ENCODE results near the gene HAVCR2.

- TF ChIP-seq RCOR1 (conservative IDR thresholded peaks at IDR 0.05; ENCODE audit: low read depth, low read length) (no peak), RFX5 (IDR thresholded peaks at IDR 0.05; ENCODE audit: low read depth, low read length) (no peak), CTCF (IDR thresholded peaks at IDR 0.05 in 2 of 3, conservative IDR thresholded peaks at IDR 0.05 in 1 of 3; ENCODE audit: control insufficient read depth in 2 of 3, extremely low read depth in 1 of 3, insufficient read depth in 1 of 3, low read depth in 3 of 3, low read length in 3 of 3) (no peak), EZH2 (IDR thresholded peaks at IDR 0.05; ENCODE audit: borderline replicate concordance, control insufficient read depth, low read depth, low read length) (no peak), SREBF2 (IDR thresholded peaks at IDR 0.05; ENCODE audit: low read length) (no peak), MTA2 (IDR thresholded peaks at IDR 0.05; ENCODE audit: low read depth) (no peak), POLR2A (IDR thresholded peaks at IDR 0.05; ENCODE audit: low read depth, low read length) (no peak), SMC3 (IDR thresholded peaks at IDR 0.05; ENCODE audit: borderline replicate concordance, low read length) (no peak)
- TF ChIP-seq, protein P1, sequence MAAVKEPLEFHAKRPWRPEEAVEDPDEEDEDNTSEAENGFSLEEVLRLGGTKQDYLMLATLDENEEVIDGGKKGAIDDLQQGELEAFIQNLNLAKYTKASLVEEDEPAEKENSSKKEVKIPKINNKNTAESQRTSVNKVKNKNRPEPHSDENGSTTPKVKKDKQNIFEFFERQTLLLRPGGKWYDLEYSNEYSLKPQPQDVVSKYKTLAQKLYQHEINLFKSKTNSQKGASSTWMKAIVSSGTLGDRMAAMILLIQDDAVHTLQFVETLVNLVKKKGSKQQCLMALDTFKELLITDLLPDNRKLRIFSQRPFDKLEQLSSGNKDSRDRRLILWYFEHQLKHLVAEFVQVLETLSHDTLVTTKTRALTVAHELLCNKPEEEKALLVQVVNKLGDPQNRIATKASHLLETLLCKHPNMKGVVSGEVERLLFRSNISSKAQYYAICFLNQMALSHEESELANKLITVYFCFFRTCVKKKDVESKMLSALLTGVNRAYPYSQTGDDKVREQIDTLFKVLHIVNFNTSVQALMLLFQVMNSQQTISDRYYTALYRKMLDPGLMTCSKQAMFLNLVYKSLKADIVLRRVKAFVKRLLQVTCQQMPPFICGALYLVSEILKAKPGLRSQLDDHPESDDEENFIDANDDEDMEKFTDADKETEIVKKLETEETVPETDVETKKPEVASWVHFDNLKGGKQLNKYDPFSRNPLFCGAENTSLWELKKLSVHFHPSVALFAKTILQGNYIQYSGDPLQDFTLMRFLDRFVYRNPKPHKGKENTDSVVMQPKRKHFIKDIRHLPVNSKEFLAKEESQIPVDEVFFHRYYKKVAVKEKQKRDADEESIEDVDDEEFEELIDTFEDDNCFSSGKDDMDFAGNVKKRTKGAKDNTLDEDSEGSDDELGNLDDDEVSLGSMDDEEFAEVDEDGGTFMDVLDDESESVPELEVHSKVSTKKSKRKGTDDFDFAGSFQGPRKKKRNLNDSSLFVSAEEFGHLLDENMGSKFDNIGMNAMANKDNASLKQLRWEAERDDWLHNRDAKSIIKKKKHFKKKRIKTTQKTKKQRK (IDR thresholded peaks at IDR 0.05; ENCODE audit: low read depth, low read length) = no peak
Measured at GRCh38 chr5:157115012-157115411, 6.2 kb upstream of the HAVCR2 start.

Data from GM12878 (cell line).